Mesodermal cell (in vitro differentiated cells): ENCODE measurements around the gene MCOLN3.

Experiments used
- H3K27ac ChIP-seq: 2 replicates; pipeline ENCODE4 v1.7.0; 2013; ENCODE audit warnings: mild to moderate bottlenecking, low read depth, low read length, moderate library complexity; ENCODE audit not compliant: severe bottlenecking
- H3K36me3 ChIP-seq: 2 replicates; pipeline ENCODE4 v1.7.1; 2013; ENCODE audit warnings: mild to moderate bottlenecking, low read length, moderate library complexity; ENCODE audit not compliant: control insufficient read depth, insufficient read depth
- H3K4me1 ChIP-seq: one replicate; pipeline ENCODE4 v1.7.1; 2013; ENCODE audit warnings: mild to moderate bottlenecking, low read length; ENCODE audit not compliant: insufficient read depth, control insufficient read depth, poor library complexity, severe bottlenecking
- H3K4me3 ChIP-seq: 2 replicates; pipeline ENCODE4 v1.7.0; 2013; ENCODE audit warnings: low read length, control low read depth, mild to moderate bottlenecking; ENCODE audit not compliant: insufficient read depth, poor library complexity, severe bottlenecking; ENCODE audit errors: extremely low read depth
- H3K9me3 ChIP-seq: 2 replicates; pipeline ENCODE4 v1.7.1; 2013; ENCODE audit warnings: mild to moderate bottlenecking, low read length, moderate library complexity; ENCODE audit not compliant: control insufficient read depth
- WGBS, 2 experiments: methylation state at CpG; one replicate each; pipeline ENCODE4 v1.1.5; 2013; ENCODE audit warnings: missing lambda C conversion rate in 2 of 2; ENCODE audit not compliant: insufficient coverage in 2 of 2; 5-methylcytosine and 5-hydroxymethylcytosine counted together

The MCOLN3 gene

GRCh38 chr1:84968101-84968500, 80.2 kb downstream of the MCOLN3 start:
- Histone ChIP-seq H3K9me3 (no peaks in the 10 kb centered on the region), H3K27ac (no peak overlapping the region), H3K4me3 (no peak overlapping the region), H3K36me3 (no peaks in the 10 kb centered on the region), H3K4me1 (no peaks in the 10 kb centered on the region)
- WGBS, 2 experiments = 100% methylated on average over 1 of the region's 1 CpG; no CpG with 5 or more reads in 1 of the 2 experiments
